GM18517 (cell line): Measurements from ENCODE around the gene TSPAN3.

ENCODE experiments used
- ATAC-seq: cut with Tn5 transposase; IDR thresholded peaks from one replicate; pipeline ENCODE4 v1.9.1; 2021; ENCODE audit warnings: mild to moderate bottlenecking, moderate library complexity; ENCODE audit not compliant: unreplicated experiment

Gene TSPAN3

DNA sequence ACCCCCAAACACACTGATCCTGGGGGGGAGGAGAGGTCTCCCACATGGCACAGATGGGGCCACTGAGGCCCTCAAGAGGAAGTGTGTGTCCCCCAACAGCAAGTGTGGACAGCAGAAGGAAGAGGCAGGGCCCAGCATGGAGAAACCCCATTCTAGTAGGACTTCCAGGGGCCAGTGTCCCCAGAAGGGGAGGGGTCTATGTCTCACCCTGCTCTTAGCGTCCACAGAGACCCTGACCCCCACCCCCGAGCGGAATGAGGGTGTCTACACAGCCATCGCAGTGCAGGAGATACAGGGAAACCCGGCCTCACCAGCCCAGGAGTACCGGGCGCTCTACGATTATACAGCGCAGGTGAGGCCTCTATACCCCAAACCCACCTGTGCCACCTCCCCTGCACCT is 35.3 kb downstream of the TSPAN3 start:
- ATAC-seq = no peak

DNA sequence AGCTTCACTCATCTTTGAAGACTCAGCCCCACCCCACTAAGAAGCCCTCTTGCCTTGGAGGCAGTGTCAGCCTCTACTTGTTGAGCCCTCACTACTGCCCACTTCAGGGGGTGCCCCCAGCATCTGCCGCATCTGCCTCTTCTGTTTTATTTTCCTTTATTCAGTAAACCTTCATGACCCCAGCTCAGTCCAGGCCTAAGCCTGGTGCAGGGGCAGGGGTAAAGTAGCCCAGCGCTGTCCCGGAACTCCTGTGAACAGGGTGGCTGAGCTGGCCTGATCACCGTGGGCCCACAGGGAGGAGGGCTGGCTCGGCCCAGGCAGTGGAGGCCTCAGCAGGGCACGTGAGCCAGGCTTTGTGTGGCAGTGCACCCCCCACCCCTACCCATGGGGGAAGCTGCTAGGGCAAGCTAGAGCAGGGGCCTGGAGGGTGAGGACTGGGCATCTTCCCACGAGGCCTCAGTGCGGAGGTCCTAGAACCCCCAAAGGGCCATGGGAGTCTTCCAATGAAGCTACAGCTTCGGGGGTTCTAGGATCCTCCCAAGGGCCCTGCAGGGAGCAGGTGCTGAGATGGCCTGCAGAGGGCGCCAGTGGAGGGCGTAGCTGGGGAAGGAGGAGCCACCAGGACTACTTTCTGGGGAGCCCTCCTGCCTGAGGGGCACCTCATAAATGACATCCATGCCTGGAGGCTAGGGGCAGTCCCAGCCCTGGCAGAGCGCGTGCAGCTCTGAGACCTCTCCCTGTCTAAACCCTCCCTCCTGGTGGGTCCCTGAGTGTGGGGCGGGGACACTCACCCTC is 36.0 kb downstream of the TSPAN3 start:
- no peak for ATAC-seq

DNA sequence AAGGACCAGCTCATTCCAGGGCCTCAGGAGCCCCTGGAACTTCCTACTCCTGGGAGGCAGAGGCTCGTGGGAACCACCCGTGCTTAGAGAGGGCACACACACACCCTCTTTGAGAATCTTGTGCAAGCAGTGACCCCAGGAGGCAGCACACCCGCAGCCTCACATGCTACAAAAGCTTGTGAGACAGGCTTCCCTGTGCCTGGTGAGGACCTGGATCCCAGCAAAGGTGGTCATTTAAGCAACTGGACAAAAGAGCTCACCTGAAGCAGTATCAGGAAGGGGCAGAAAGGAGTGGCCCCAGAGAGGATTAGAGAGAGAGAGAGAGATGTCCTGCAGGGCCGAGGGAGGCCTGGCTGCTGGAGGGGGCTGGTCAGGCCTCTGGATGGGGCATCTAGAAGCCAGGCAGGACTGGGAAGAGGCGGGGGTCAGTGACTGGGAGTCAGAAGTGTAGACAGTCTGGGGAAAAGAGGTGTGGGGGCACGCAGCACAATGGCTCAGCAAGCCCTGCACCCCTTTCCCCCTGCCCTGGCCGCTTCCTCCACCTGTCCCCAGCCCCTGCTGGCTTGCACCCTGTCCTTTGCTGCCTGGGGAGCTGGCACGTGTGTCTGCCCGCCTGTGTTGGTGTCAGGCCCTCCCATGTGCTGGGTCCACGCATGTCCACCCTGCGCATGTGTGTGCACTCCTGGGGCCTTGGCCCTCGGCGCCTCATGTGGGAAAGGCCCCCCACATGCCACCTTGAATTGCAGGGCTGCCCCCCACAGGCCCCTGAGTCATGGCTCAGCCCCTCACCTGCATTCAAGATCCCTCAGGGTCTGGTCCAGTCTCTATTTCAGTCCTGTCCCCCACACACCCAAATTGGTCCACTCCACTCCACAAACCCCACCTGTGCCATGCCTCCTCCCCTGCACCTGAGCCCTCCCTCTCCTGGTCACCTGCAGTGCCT is 36.9 kb downstream of the TSPAN3 start:
- ATAC-seq = no peak

DNA sequence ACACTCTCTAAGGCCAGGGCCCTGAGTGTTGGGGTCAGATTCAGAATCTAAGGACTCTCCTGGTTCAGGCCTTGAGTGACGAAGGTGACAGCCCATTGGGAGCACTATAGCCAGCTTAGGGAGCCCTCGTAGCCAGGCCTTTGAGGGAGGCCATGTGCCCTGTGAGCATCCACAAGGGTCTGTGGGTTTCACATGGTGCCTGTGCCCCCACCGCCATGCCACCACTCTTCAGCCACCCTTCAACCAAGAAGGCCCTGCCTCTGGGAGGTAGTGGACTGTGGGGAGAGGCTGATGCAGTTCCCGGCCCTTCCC is 37.5 kb downstream of the TSPAN3 start:
- no peak for ATAC-seq

DNA sequence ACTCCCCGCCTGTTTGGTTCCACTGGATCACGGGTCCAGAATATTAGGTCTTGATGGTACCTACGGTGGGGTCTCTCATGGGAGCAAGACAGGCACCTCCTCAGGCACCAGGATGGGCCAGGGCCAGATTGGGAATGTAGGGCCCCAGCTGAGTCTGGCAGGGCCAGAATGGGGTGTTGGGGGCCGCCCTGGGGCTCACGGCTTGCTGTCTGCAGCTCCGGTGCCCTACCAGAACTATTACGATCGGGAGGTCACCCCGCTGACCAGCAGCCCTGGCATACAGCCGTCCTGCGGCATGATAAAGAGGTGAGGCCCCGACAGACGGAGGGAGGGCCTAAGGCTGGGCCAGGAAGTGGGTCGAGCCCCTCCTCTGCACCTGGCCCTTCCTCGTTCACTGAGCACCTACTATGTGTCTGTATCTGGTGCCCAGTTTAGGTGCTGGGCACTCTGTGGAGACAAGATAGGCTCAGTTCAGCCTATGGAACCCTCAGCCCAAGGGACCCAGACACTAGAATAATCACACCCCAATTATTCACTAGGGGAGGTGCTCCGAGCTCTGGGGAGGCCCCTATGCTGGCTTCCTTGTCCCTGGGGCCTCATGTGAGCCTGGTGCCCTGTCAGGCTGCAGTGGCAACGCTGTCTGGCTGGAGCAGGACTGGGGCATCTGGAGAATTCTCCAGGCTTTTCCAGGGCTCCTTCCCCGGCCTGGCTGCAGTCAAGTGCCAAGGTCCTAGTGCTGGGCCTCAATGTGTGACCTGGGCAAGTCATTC is 38.1 kb downstream of the TSPAN3 start:
- ATAC-seq = no peak

DNA sequence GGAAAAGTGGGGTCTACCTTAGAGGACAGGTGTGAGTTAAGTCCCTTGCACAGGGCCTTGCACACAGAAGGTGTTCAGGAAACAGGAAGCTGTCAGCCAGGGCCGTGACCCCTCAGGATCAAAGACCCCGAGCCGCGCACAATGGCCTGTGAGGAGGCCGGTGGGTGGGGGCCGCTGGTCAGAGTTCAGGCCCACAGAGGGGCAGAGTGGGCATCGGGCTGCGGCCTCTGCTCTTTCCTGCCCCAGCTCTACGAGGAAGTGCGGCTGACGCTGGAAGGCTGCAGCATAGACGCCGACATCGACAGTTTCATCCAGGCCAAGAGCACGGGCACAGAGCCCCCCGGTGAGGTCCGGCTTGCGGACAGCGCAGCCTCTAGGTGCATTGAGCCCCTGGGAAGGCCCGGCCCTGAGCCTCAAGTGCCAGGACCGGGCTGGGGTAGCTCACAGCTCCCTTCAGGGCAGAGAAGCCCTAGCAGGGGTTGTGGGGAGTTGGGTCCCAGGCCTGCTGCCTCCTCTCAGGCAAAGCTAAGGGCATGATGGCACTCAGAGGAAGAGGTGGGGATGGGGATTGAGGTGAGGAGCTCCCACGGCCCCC is 38.8 kb downstream of the TSPAN3 start:
- ATAC-seq = no peak

DNA sequence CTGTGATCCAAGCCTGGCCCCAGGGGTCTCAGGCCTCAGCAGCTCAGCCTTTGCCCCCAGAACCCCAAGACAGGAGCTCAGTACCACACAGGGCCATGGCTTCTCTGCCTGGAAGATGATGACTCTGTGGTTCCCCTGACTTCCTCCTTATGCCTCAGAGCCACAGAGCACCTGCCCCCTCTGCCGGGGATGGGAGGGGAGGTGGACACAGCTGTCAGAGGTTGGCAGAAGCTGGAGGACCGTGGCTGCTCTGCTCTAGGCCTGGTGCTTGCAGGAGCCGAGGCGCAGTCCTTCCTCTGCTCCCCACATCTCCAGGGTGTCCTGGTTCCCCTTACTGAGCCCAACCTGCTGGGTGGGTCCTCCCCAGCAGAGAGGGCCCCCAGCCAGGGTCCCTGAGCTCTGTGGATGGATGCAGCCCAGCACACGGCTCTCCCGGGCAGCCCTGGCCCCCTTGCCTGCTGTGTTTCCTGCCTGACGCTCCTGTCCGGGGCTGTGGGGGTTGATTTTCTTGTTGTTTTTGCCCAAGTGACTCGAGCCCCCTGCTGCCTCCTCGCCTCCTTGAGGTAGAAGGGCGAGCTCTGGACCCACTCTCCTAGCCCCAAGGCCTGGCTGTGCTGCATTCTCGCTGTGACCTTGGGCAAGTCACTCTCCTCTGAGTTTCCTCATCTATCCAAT is 39.4 kb downstream of the TSPAN3 start:
- no peak for ATAC-seq

DNA sequence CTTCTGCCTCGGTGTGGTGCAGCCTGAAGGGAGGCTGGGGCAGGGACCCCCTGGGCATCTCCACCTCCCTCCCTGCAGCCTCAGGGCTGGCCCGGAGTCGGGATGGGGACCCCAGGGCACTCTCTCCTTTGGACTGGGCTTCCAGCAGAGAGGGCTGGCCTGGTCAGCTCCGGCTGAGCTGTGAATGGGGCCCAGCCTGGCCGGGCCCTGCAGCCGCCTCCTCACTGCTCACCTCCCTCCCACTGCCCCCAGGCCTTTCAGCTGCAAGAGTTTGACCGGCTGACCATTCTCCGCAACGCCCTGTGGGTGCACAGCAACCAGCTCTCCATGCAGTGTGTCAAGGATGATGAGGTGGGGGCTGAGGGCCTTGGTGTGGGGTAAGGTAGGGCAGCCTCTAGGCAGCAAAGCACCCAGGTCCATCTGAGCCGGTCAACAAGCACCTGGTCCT is 40.0 kb downstream of the TSPAN3 start:
- no peak for ATAC-seq

DNA sequence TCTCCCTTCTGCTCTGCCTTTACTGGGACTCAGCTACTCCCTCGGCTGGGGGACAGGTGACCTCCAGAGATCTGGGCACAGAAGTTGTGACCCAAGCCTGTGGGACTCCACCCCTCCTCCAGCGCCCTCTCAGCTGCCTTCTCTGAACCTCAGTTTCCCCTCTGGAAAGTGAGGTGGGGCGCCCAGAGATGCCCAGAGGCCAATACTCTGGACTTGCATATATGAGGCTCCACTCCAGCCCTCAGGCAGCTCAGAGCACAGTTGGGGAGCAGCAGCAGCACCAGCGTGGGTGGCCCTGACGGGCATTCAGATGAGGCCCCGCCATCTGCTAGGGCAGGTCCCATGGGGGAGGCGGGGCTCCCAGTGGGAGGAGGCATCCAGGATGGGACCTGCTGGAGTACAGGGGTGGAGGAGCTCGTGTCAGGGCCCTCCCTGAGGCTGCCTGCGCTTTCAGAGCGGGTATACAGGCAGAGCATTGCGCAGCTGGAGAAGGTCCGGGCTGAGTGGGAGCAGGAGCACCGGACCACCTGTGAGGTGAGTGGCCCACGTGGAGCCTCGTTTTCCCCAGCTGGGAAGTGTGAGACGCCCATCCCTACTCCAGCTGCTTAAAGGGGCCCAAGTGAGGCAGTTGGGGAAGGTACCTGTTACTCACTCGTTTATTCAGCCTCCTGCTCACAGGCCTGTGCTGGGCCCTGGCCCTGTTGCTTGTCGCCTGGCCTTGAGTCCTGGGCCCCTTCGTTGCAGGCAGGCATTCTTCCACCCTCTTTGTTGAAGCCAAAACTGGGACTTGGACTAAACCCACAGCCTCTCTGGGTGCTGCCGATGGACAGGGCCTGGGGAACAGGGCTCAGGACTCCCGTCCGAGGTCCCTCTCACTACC is 40.6 kb downstream of the TSPAN3 start:
- ATAC-seq = no peak

DNA sequence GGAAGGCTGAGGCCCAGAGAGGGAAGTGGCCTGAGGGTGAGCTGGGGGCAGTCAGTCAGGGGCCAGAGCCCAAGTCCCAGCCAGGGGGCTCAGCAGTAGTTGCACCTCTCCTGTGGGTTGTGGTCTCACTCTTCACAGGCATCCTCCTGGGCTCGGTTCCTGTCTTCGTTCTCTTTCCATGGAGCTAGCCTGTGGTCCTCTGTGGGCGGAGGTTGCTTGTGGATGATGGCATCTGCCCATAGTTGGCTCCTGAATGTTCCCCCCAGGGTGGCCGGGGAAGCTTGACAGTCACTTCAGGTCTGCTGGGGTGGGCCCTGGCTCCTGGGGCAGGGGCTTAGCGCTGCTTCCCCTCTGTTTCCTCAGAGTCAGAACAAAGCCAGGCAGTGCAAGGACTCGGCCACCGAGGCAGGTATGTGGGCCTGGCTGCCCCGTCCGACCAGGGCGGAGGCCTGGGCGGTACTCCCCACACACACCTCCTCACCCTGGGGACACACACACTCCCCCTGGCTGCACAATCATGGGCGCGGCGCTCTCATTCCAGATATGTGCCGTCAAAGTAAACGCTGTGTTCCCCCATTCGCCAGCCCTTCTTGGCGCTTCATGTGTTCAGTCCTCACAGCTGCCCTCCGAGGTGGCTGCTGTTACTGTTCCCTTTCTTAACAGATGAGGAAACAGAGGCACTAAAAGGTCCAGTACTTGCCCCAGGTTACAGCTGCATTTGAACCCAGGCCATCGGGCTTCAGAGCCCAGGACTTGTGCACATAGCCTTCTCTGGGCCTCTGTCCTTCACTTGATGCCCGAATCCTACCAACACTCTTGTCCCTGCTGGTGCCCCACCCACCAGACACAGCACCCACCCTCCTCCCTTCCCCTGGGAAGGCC is 41.5 kb downstream of the TSPAN3 start:
- no peak for ATAC-seq

DNA sequence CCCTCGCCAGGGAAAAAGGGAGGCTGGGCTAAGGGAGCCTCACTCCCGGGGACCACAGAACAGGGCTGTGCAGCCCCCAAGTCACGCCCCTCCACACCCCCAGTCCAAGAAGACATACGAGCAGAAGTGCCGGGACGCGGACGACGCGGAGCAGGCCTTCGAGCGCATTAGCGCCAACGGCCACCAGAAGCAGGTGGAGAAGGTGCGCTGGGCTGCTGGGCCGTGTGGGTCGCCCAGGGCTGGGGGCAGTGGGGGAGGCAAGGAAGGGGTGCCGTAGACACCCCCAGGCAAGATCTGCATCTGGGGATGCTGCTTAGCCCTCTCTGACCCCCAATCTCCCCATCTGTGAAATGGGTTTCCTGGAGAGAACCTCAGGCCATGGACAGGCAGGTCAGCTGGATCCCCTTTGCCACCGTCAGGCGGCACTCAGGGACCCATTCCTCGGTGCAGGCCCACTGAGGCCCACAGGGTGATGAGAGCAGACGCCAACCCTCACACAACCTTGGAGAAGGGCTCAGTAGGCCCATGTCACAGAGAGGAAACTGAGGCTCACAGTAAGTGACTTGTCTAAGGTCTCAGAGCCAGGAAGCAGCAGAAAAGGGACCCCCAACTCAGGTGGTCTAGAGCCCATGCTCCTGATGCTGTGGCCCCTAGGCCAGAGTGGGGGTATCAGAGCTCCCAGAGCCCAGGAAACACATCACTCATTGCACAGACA is 42.3 kb downstream of the TSPAN3 start:
- no peak for ATAC-seq

DNA sequence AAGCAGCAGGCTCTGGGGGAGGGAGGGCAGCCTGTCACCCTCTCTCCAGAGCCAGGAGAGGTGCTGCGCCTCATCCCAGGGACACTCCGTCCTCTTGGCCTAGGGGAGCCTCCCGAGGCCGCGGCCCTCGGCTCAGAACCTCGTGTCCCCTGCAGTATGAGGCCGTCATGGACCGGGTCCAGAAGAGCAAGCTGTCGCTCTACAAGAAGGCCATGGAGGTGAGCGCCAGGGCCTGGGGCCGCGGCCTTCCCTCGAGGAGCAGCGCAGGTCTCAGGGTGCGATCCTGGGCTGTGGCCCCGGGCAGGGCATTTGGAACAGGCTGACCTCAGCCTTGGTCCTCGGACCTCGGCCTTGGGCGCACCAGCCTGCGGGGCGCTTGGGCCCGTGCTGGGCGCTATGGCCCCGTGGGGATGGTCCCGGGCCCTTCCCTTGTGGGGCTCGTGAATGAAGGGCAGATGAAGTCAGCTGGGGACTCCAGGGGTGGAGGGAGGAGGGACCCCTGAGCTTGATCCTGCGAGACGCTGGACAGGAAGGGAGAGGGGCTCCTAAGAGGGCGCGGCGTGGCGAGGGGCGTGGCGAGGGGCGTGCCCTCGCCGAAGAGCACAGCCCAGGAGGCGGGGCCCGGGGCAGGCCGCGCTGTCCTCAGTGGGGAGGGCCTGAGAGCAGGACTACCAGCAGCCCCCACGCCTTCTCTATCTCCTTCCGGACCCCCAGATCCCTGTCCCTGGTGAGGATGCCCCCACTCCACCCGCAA is 43.0 kb downstream of the TSPAN3 start:
- ATAC-seq = no peak

DNA sequence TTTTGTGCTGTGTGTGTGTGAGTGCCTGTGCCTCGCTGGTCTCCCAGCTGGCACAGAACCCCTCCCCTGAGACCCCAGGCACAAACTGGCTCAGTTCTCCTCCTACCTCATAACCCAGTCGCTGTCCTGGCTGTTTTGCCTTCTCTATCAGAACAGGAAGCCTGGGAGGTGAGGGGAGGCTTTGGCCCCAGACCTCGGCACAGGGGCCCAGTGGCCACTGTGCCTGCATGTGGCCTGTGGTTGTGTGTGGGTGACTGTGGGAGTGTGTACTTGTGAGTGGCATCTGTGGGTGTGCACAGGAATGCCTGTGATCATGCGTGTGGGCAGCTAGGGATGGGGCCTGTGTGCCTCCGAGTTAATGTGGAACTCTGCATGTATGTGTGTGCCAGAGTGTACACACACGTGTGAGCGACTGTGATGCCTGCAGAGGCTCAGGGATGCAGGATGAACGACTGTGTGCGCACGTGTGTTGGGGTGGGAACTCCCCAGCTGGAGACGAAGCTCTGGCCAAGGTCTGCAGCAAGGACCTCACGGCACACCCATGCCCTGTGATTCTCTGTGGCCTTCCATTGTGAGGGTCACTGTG is 43.7 kb downstream of the TSPAN3 start:
- no peak for ATAC-seq

DNA sequence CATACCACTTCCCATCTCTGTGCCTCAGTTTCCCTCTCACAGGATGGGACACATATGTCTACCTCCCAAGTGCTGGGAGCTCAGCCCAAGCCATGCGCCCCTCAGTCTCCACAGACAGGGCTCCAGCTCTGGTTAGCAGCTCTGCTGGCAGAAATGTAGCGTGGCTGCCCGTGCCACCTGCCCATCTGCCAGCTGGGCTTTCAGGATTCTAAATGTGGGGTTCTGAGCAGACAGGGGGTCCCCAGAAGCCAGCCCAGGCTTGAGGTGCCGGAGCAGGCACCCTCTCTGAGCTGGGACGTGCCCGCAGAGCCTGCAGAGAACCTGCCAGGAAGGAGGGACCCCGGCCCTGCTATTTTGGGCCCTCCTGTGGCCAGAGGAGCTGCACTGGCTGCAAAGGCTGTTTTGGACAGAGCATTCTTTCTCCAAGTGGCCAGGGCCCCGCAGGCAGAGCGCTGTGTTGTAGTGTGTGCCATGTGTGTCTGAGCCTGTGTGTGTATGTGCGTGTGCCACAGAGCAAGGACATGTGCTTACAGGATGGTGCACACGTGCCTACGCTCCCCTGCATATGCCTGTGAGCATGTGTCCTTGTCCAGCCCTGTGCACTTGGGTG is 44.3 kb downstream of the TSPAN3 start:
- no peak for ATAC-seq

DNA sequence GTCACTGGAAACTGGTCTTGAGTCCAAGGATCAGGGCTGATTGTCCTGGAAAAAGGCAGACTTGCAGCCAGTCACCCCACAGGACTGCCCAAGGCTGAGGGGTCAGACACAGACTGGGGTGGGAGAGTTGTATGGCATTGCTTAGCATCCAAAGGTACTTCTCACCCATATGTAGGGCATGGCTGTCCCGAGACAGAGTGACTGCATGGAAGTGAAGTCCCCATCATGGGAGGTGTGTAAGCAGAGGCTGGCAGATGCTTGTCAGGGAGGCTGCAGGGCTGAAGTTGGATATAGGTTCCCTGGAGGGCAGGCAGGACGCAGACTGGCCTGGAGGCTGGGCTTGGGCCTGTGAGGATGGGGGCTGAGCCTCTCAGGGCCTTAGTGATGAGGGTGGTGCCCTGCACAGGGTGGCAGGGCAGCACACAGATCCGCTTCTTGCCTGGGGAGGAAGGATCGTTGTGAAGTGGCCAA is 44.9 kb downstream of the TSPAN3 start:
- ATAC-seq = no peak
